NCI-H82 (cell line): Measurements from ENCODE around the gene LIFR.

ENCODE experiments used
- DNase-seq: peaks from one replicate; lab custom pipeline; 2025; lab: John Stamatoyannopoulos, UW

LIFR gene

GRCh38 chr5:38434966-38435705 lies 121.3 kb downstream of the LIFR start:
- no peak for DNase-seq

- no peak for DNase-seq
Measured at GRCh38 chr5:38433160-38433861, 123.1 kb downstream of the LIFR start.

- no peak for DNase-seq
Measured at GRCh38 chr5:38431242-38431853, 125.1 kb downstream of the LIFR start.

- no peak for DNase-seq
Measured at GRCh38 chr5:38426986-38427950, 129.2 kb downstream of the LIFR start.

- DNase-seq = no peak
Measured at GRCh38 chr5:38426490-38426889, 130.0 kb downstream of the LIFR start.
